Heart left ventricle (tissue), 16 donors: ENCODE results near the gene SNX30. TPM values are rescaled to one million over a fixed set of nuclear protein-coding genes. Genes with fewer than 3 reads are reported as not detected.

Experiments
- ATAC-seq, 4 donors: fragments of 200-7000 bp; cut with Tn5 transposase; one replicate each; pipeline ENCODE4 v1.9.1; 2020 to 2022; ENCODE audit warnings: moderate library complexity in 4 of 4, mild to moderate bottlenecking in 3 of 4, moderate number of reproducible peaks in 1 of 4
- DNase-seq, 5 donors: peaks; one replicate each; pipeline ENCODE4 v3.0.0-alpha.2; 2020
- H3K27ac ChIP-seq, 12 donors: fragments of 200-600 bp; sonication (generic) in 4 of 12; one replicate each; pipeline versions ENCODE4 v1.5.0 to v1.8.0; 2016 to 2022; ENCODE audit warnings: mild to moderate bottlenecking in 2 of 12
- H3K27me3 ChIP-seq, 9 donors: fragments of 200-600 bp; sonication (generic) in 2 of 9; one replicate each; pipeline versions ENCODE4 v1.5.1 to v1.8.0; 2016 to 2022; ENCODE audit warnings: mild to moderate bottlenecking in 3 of 9
- H3K36me3 ChIP-seq, 9 donors: fragments of 200-600 bp; sonication (generic) in 2 of 9; one replicate each; pipeline versions ENCODE4 v1.5.0 to v1.8.0; 2018 to 2022; ENCODE audit warnings: mild to moderate bottlenecking in 2 of 9
- H3K4me1 ChIP-seq, 12 donors: fragments of 200-600 bp; sonication (generic) in 4 of 12; one replicate each; pipeline versions ENCODE4 v1.5.0 to v1.8.0; 2016 to 2022; ENCODE audit warnings: mild to moderate bottlenecking in 3 of 12
- H3K4me3 ChIP-seq, 12 donors: fragments of 200-600 bp; sonication (generic) in 4 of 12; one replicate each; pipeline versions ENCODE4 v1.5.0 to v1.8.0; 2017 to 2022; ENCODE audit warnings: mild to moderate bottlenecking in 9 of 12, moderate library complexity in 4 of 12
- H3K9me3 ChIP-seq, 12 donors: fragments of 200-600 bp; sonication (generic) in 4 of 12; one replicate each; pipeline versions ENCODE4 v1.5.0 to v1.8.0; 2016 to 2022; ENCODE audit warnings: mild to moderate bottlenecking in 1 of 12
- CTCF ChIP-seq, 12 donors: fragments of 200-600 bp; sonication (generic) in 4 of 12; IDR thresholded peaks; one replicate each; pipeline versions ENCODE4 v1.5.0 to v1.8.0; 2018 to 2022; ENCODE audit warnings: antibody characterized with exemption in 12 of 12, mild to moderate bottlenecking in 5 of 12
- POLR2A ChIP-seq, 2 donors: fragments of 450-650 bp; IDR thresholded peaks; one replicate each; pipeline ENCODE4 v1.6.1; 2017; ENCODE audit warnings: antibody characterized with exemption in 2 of 2, mild to moderate bottlenecking in 2 of 2, moderate library complexity in 2 of 2
- WGBS, 4 donors: extraction: QIAGEN DNeasy Blood & Tissue Kit in 2 of 4; methylation state at CpG; one replicate each; pipeline versions ENCODE4 v1.1.5 to v1.1.7; 2013 to 2018; 5-methylcytosine and 5-hydroxymethylcytosine counted together
- intact Hi-C, 10 donors: fragments of 100-400 bp; cut with DNase I; formaldehyde crosslinking; loops; one replicate each; pipeline versions ENCODE4 v1.11.1 to v1.14.2; 2022
- polyA plus RNA-seq, 2 donors: library from polyadenylated mRNA; stranded (reverse); fragments of 200-250 nt; gene quantifications; one replicate each; pipeline ENCODE4 v1.2.3, GENCODE V29; 2013
- total RNA-seq, 9 donors: library from RNA; depleted of rRNA in 2 of 9; stranded (reverse); fragments of >200 nt in 2 of 9; fragmentation: NEBNext Ultra II Directional in 3 of 9; extraction: Animal tissue kit (Norgen Biotek cat#: 25700) in 3 of 9; gene quantifications; one replicate each; pipeline versions ENCODE4 v1.1.0 to v1.2.4, GENCODE V29; 2016 to 2023
- donor health status: ischemic (EF 13 %, LVEDD 7.1; RV severe dilation, severe dysfunction).
- donor health status: healthy with polysubstance abuse.
- donor health status: DM: no; HTN: yes; CAD: no.
- donor health status: DM: no; HTN: no; CAD: no.
- donor health status: ischemic (EF 25% LVEDD 6.9; RV normal size, moderate dysfunction).
- donor health status: ischemic (EF 25% LVEDD 5.7; RV mildly dilated, moderate dysfunction).
- donor health status: healthy.
- donor health status: DM: yes; HTN: yes; CAD: no.
- donor health status: ischemic (EF 35%, LVEDD 5.7; RV mildly dilated, moderate dysfunction).
- donor health status: nonischemic (EF 11% LVEDD 7.7; RV severe dilation, severe dysfunction).
- donor health status: DM: yes; HTN: yes; CAD: no.
- donor health status: PGD.
- donor health status: ischemic (EF 29% LVEDD 5.4; RV normal size, mild dysfunction).
- donor health status: nonischemic (EF 23%, LVEDD 6.1; RV moderate dilation, normal function).

The SNX30 gene
- total and polyA plus RNA-seq, 11 donors, result 0.95 to 10.3 (median 3.8) TPM

GRCh38 chr9:112848316-112849151 lies 98.0 kb downstream of the SNX30 start:
- intact Hi-C loops, result loop anchor here in 4 of 10 donors (5.0 kb wide), 2 partner anchors 49 to 54 kb away; no protein-coding TSS in a partner anchor
- Histone ChIP-seq H3K4me3 (no peak overlapping the region), H3K36me3 (peaks cover 0 to 21% (median 6%) of the 10 kb centered on the region in 9 donors), H3K4me1 (peaks cover 0 to 41% (median 3%) of the 10 kb centered on the region in 12 donors), H3K27ac (no peak overlapping the region), H3K27me3 (no peaks in the 10 kb centered on the region), H3K9me3 (no peaks in the 10 kb centered on the region)
- ATAC-seq (no peak), DNase-seq (no peak)
- TF ChIP-seq CTCF (IDR thresholded peaks at IDR 0.05) (no peak), POLR2A (IDR thresholded peaks at IDR 0.05) (no peak)
- 79 to 86% (median 82%) methylated on average over 12 to 13 of the region's 13 CpGs for WGBS, 4 donors

DNA sequence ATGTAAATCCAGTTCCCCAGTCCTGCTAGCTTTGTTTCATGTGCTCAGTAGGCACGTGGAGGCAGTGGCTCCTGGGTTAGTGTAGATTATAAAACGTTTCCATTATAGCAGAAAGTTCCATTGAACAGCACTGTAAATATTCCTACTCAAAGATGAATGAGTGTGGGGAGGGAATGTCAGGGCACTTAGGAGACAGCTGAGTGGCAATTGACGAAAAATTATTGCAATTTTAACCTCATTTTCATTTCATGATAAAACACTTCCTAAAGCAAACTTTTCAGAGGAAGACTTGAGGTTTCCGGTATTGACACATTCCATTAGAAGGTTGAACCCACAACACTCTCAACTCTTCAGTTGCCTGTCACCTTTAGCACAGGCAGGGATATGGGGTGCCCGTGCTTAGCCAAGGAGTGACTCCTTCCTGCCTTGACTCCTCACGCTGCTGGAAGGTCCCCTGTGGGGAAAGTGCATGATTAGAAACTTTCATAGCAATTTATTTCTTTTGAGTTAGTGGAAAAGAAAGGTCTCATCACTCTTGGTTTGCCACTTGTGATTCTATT lies 98.9 kb downstream of the SNX30 start:
- DNase-seq (no peak), ATAC-seq (no peak)
- Histone ChIP-seq H3K27me3 (no peaks in the 10 kb centered on the region), H3K9me3 (no peaks in the 10 kb centered on the region), H3K4me1 (peaks cover 0 to 41% (median 3%) of the 10 kb centered on the region in 12 donors), H3K4me3 (no peak overlapping the region), H3K27ac (no peak overlapping the region), H3K36me3 (peaks cover 0 to 26% (median 12%) of the 10 kb centered on the region in 9 donors)
- TF ChIP-seq CTCF (IDR thresholded peaks at IDR 0.05) (no peak), POLR2A (IDR thresholded peaks at IDR 0.05) (no peak)
- intact Hi-C loops, result loop anchor here in 4 of 10 donors (5.0 kb wide), 2 partner anchors 48 to 53 kb away; no protein-coding TSS in a partner anchor
- WGBS, 4 donors, result 80 to 84% (median 81%) methylated on average over 6 of the region's 6 CpGs

DNA sequence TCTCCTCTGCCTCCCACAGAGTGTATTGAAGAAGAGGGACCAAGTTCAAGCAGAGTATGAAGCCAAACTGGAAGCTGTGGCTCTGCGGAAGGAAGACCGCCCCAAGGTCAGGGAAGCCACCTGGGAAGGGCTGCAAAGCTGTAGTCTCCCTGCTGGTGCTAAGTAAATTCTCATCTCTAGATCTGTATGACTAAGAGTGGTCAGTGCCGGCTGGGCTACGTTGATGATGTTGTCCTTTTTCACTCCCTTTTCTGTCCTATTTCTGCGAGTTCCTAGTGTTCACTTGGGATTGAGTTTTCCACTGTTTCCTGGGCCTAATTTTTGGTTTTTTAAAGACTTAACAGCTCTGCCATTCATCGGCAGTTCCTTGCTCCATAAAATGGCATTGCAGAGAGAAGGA lies 100.3 kb downstream of the SNX30 start:
- no peaks in the 10 kb centered on the region for H3K27me3 ChIP-seq
- no peaks in the 10 kb centered on the region for H3K9me3 ChIP-seq
- H3K36me3 ChIP-seq, result peaks cover 0 to 26% (median 12%) of the 10 kb centered on the region in 9 donors
- intact Hi-C loops, result no loop called here
- TF ChIP-seq POLR2A (IDR thresholded peaks at IDR 0.05), result no peak
- no peak for TF ChIP-seq CTCF (IDR thresholded peaks at IDR 0.05)
- H3K4me3 ChIP-seq, result no peak overlapping the region
- H3K27ac ChIP-seq, result no peak overlapping the region
- H3K4me1 ChIP-seq, result peaks cover 0 to 42% (median 0%) of the 10 kb centered on the region in 12 donors
- ATAC-seq (no peak), DNase-seq (no peak)
- WGBS, 4 donors, result 95 to 97% (median 96%) methylated on average over 6 of the region's 6 CpGs
